SK-N-SH (cell line): ENCODE results near the gene PPP1R15A. TPM values are rescaled to one million over a fixed set of nuclear protein-coding genes. Genes with fewer than 3 reads are reported as not detected.

Experiments
- CTCF ChIA-PET: fragments of 300-600, 350-600 bp; formaldehyde crosslinking; extraction: SDS; loops from one replicate; lab custom pipeline; 2021; lab: Yijun Ruan, JAX
- POLR2A ChIA-PET: fragments of 350-600 bp; sonication (Branson Sonifier 250); formaldehyde crosslinking; extraction: SDS; loops from one replicate; lab custom pipeline; 2020; ENCODE audit warnings: antibody characterized with exemption, inconsistent platforms; lab: Yijun Ruan, JAX
- DNase-seq: peaks from one replicate; pipeline ENCODE4 v3.0.0; 2012
- H2AFZ ChIP-seq: fragments of 200-600 bp; sonication (generic); 2 replicates; pipeline ENCODE4 v1.8.1; 2016; ENCODE audit warnings: antibody characterized with exemption, mild to moderate bottlenecking, low read depth
- H3F3A ChIP-seq: fragments of 200-600 bp; sonication (generic); replicated peaks from 2 replicates; pipeline ENCODE3; 2016; ENCODE audit warnings: antibody characterized with exemption, mild to moderate bottlenecking; ENCODE audit not compliant: insufficient read depth
- H3K27ac ChIP-seq, 2 experiments: fragments of 200-500 bp in 1 of 2; fragments of 200-600 bp in 1 of 2; sonication (Bioruptor generic) in 1 of 2; sonication (generic), shearing (Covaris generic) in 1 of 2; 2 replicates each; pipeline versions ENCODE4 v1.5.1 to v1.6.1; 2014 to 2016; ENCODE audit warnings: low read depth in 2 of 2, inconsistent platforms in 1 of 2, low read length in 1 of 2, mild to moderate bottlenecking in 1 of 2, mixed read lengths in 1 of 2
- H3K27me3 ChIP-seq: fragments of 200-600 bp; sonication (generic), shearing (Covaris generic); 2 replicates; pipeline ENCODE4 v1.6.1; 2016; ENCODE audit warnings: mixed run types; ENCODE audit not compliant: insufficient read depth
- H3K36me3 ChIP-seq, 2 experiments: fragments of 200-500 bp in 1 of 2; fragments of 200-600 bp in 1 of 2; sonication (Bioruptor generic) in 1 of 2; sonication (generic) in 1 of 2; replicated peaks in 1 of 2; 2 replicates each; pipeline versions ENCODE3 to v1.5.1; 2014 to 2016; ENCODE audit warnings: low read length in 1 of 2, mild to moderate bottlenecking in 1 of 2; ENCODE audit not compliant: insufficient read depth in 2 of 2, control insufficient read depth in 1 of 2
- H3K4me1 ChIP-seq, 2 experiments: fragments of 200-500 bp in 1 of 2; fragments of 200-600 bp in 1 of 2; sonication (Bioruptor generic) in 1 of 2; sonication (generic), shearing (Covaris generic) in 1 of 2; 2 replicates each; pipeline versions ENCODE4 v1.5.1 to v1.6.1; 2014 to 2016; ENCODE audit warnings: low read depth in 1 of 2, low read length in 1 of 2, mixed run types in 1 of 2; ENCODE audit not compliant: insufficient read depth in 2 of 2, control insufficient read depth in 1 of 2
- H3K4me2 ChIP-seq: fragments of 200-600 bp; sonication (generic), shearing (Covaris generic); 2 replicates; pipeline ENCODE4 v1.6.1; 2017; ENCODE audit warnings: mixed run types
- H3K4me3 ChIP-seq, 2 experiments: fragments of 200-500 bp in 1 of 2; fragments of 200-600 bp in 1 of 2; sonication (Bioruptor generic) in 1 of 2; sonication (generic), shearing (Covaris generic) in 1 of 2; 2 replicates each; pipeline versions ENCODE4 v1.5.1 to v1.8.1; 2014 to 2016; ENCODE audit warnings: low read depth in 2 of 2, inconsistent platforms in 1 of 2, low read length in 1 of 2, mild to moderate bottlenecking in 1 of 2, mixed read lengths in 1 of 2, moderate library complexity in 1 of 2
- H3K79me2 ChIP-seq: fragments of 200-600 bp; sonication (generic); 2 replicates; pipeline ENCODE4 v1.8.1; 2017; ENCODE audit warnings: mild to moderate bottlenecking; ENCODE audit not compliant: insufficient read depth
- H3K9ac ChIP-seq: fragments of 200-600 bp; sonication (generic); 2 replicates; pipeline ENCODE4 v1.6.1; 2017; ENCODE audit warnings: mixed run types
- H3K9me2 ChIP-seq: fragments of 200-600 bp; sonication (generic); 2 replicates; pipeline ENCODE4 v1.6.1; 2017; ENCODE audit warnings: mixed run types
- H3K9me3 ChIP-seq: fragments of 200-600 bp; sonication (generic); 2 replicates; pipeline ENCODE4 v1.6.1; 2017; ENCODE audit warnings: mixed run types, mild to moderate bottlenecking, moderate library complexity
- H4K20me1 ChIP-seq: fragments of 200-600 bp; sonication (generic); 2 replicates; pipeline ENCODE4 v1.6.1; 2017; ENCODE audit warnings: mild to moderate bottlenecking, mixed run types; ENCODE audit not compliant: insufficient read depth
- ELF1 ChIP-seq: IDR thresholded peaks from 2 replicates; pipeline ENCODE4 v1.4.0; 2012
- FOXM1 ChIP-seq: IDR thresholded peaks from 2 replicates; pipeline ENCODE4 v1.4.0; 2012; ENCODE audit warnings: low read depth, mild to moderate bottlenecking
- GATA2 ChIP-seq: sonication (generic); formaldehyde crosslinking; IDR thresholded peaks from 2 replicates; pipeline ENCODE4 v1.5.0; 2020; ENCODE audit warnings: mild to moderate bottlenecking, missing genetic modification reagents
- NRF1 ChIP-seq: IDR thresholded peaks from 2 replicates; pipeline ENCODE4 v1.6.1; 2012; ENCODE audit warnings: low read depth, mild to moderate bottlenecking, low read length
- RAD21 ChIP-seq: IDR thresholded peaks from 2 replicates; pipeline ENCODE4 v1.6.1; 2012; ENCODE audit warnings: mild to moderate bottlenecking, low read length
- RCOR1 ChIP-seq: fragments of 150-350 bp; IDR thresholded peaks from 2 replicates; pipeline ENCODE4 v1.6.1; 2017; ENCODE audit warnings: antibody characterized with exemption, low read length
- REST ChIP-seq: IDR thresholded peaks from 2 replicates; pipeline ENCODE4 v1.6.1; 2012; ENCODE audit warnings: mild to moderate bottlenecking, low read depth, low read length, moderate library complexity
- SMC3 ChIP-seq: IDR thresholded peaks from 2 replicates; pipeline ENCODE4 v1.6.1; 2012; ENCODE audit warnings: low read depth, low read length, improper control_type of control experiment
- TCF12 ChIP-seq: IDR thresholded peaks from 2 replicates; pipeline ENCODE4 v1.4.0; 2012
- TEAD4 ChIP-seq: IDR thresholded peaks from 2 replicates; pipeline ENCODE4 v1.4.0; 2012; ENCODE audit warnings: mild to moderate bottlenecking, borderline replicate concordance; ENCODE audit not compliant: insufficient read depth
- YY1 ChIP-seq: IDR thresholded peaks from 2 replicates; pipeline ENCODE4 v1.4.0; 2012; ENCODE audit warnings: low read depth, mild to moderate bottlenecking
- WGBS: methylation state at CpG from one replicate; pipeline ENCODE4 v1.1.6; 2017; ENCODE audit warnings: low lambda C conversion rate; 5-methylcytosine and 5-hydroxymethylcytosine counted together
- polyA plus RNA-seq, 3 experiments: library from polyadenylated mRNA; depleted of rRNA; stranded (reverse); fragments of >200 nt; gene quantifications; 2 replicates each; pipeline ENCODE4 v1.2.3, GENCODE V29; 2012
- TF ChIP-seq, protein P1 (sequence below): IDR thresholded peaks from 2 replicates; pipeline ENCODE4; 2012
- TF ChIP-seq, protein P2 (sequence below): fragments of 200-600 bp; sonication (generic); IDR thresholded peaks from 2 replicates; pipeline ENCODE4 v1.6.1; 2017; ENCODE audit warnings: antibody characterized with exemption, mild to moderate bottlenecking, moderate library complexity

Gene PPP1R15A
- polyA plus RNA-seq, 1 of the 3 experiments (the other 2 are of a cell fraction) = 73.7 TPM

DNA sequence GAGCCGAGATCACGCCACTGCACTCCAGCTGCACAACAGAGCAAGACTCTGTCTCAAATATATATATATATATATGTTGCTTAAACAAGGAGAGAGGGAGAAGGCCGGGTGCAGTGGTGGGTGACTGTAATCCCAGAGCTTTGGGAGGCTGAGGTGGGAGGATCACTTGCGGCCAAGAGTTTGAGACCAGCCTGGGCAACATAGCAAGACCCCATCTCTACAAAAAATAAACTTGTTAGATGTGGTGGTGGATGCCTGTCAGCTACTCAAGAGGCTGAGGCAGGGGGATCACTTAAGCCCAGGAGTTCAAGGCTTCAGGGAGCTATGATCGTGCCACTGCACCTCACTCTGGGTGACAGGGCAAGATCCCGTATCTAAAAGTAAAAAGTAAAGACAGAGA lies 30.6 kb upstream of the PPP1R15A start:
- TF ChIP-seq RAD21 (no peak), TCF12 (no peak), YY1 (no peak), GATA2 (CRISPR knock-in tag) (no peak), ELF1 (no peak), FOXM1 (no peak), REST (no peak)
- TF ChIP-seq, protein P1, sequence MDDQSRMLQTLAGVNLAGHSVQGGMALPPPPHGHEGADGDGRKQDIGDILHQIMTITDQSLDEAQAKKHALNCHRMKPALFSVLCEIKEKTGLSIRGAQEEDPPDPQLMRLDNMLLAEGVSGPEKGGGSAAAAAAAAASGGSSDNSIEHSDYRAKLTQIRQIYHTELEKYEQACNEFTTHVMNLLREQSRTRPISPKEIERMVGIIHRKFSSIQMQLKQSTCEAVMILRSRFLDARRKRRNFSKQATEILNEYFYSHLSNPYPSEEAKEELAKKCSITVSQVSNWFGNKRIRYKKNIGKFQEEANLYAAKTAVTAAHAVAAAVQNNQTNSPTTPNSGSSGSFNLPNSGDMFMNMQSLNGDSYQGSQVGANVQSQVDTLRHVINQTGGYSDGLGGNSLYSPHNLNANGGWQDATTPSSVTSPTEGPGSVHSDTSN = no peak
- no peak overlapping the region for H3K4me3 ChIP-seq
- no peak overlapping the region for H2AFZ ChIP-seq
- no peaks in the 10 kb centered on the region for H3K79me2 ChIP-seq
- WGBS = 95% methylated on average over 6 of the region's 6 CpGs
- peaks cover 0 to 5% of the 10 kb centered on the region in 2 experiments for H3K36me3 ChIP-seq
- ChIA-PET POLR2A (interaction anchor here (1.2 kb wide), 1 partner anchor 53 kb away, joined by 4 read pairs; no protein-coding TSS in a partner anchor), CTCF (interaction anchor here (1.0 to 15.2 kb wide), 18 partner anchors 8 to 196 kb away, joined by 3 to 457 read pairs (median 6); partner anchors contain the start of genes BCAT2, CA11 and PLEKHA4)
- DNase-seq = no peak
- H3K4me2 ChIP-seq = no peak overlapping the region
- H3K9ac ChIP-seq = no peak overlapping the region
- H3K4me1 ChIP-seq = peaks cover 0 to 5% of the 10 kb centered on the region in 2 experiments; a peak in 1 of 4 replicates
- no peaks in the 10 kb centered on the region for H3K9me2 ChIP-seq
- peaks cover 14% of the 10 kb centered on the region for H3F3A ChIP-seq
- no peaks in the 10 kb centered on the region for H3K9me3 ChIP-seq
- H3K27ac ChIP-seq = no peak overlapping the region
- no peaks in the 10 kb centered on the region for H4K20me1 ChIP-seq
- H3K27me3 ChIP-seq = no peaks in the 10 kb centered on the region

DNA sequence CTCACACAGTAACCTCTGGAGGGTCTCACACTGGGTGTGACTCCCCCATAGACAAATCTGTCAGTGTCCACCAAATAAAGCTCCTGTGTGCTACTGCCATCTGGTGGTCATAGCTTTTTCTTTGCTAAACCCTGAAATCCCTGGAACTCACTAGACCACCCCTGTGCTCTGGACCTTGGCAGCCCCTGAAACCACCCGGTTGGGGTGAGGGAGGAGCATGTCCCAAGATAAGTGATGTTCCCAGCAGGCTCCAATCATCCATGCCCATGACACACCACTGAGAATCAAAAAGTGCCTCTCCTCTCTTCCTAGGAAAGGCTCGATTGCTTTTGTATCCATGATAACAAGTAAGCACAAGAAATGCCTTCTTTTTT lies 29.4 kb upstream of the PPP1R15A start:
- H3K9me2 ChIP-seq = no peaks in the 10 kb centered on the region
- H3K4me3 ChIP-seq = no peak overlapping the region
- TF ChIP-seq RAD21 = peak; percentile 75
- peak; percentile 77 for TF ChIP-seq SMC3
- TF ChIP-seq TEAD4 = no peak
- TF ChIP-seq REST = no peak
- no peak for TF ChIP-seq RCOR1
- TF ChIP-seq, protein P2, sequence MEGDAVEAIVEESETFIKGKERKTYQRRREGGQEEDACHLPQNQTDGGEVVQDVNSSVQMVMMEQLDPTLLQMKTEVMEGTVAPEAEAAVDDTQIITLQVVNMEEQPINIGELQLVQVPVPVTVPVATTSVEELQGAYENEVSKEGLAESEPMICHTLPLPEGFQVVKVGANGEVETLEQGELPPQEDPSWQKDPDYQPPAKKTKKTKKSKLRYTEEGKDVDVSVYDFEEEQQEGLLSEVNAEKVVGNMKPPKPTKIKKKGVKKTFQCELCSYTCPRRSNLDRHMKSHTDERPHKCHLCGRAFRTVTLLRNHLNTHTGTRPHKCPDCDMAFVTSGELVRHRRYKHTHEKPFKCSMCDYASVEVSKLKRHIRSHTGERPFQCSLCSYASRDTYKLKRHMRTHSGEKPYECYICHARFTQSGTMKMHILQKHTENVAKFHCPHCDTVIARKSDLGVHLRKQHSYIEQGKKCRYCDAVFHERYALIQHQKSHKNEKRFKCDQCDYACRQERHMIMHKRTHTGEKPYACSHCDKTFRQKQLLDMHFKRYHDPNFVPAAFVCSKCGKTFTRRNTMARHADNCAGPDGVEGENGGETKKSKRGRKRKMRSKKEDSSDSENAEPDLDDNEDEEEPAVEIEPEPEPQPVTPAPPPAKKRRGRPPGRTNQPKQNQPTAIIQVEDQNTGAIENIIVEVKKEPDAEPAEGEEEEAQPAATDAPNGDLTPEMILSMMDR = peak; percentile 86
- no peak for TF ChIP-seq NRF1
- H3K36me3 ChIP-seq = peaks cover 0 to 5% of the 10 kb centered on the region in 2 experiments
- ChIA-PET CTCF (interaction anchor here (0.6 to 15.2 kb wide), 42 partner anchors 9 to 510 kb away, joined by 3 to 457 read pairs (median 5); partner anchors contain the start of genes BCAT2, CA11, PLEKHA4 and RUVBL2), POLR2A (interaction anchor here (1.0 to 1.2 kb wide), 2 partner anchors 37 to 55 kb away, joined by 3 to 4 read pairs; no protein-coding TSS in a partner anchor)
- no peak overlapping the region for H3K27ac ChIP-seq
- peaks cover 8% of the 10 kb centered on the region for H3F3A ChIP-seq
- no peaks in the 10 kb centered on the region for H3K9me3 ChIP-seq
- no peaks in the 10 kb centered on the region for H4K20me1 ChIP-seq
- no peak overlapping the region for H2AFZ ChIP-seq
- H3K4me2 ChIP-seq = no peak overlapping the region
- DNase-seq = peak; percentile 80
- 48% methylated on average over 2 of the region's 2 CpGs for WGBS
- H3K79me2 ChIP-seq = no peaks in the 10 kb centered on the region
- H3K27me3 ChIP-seq = no peaks in the 10 kb centered on the region
- H3K4me1 ChIP-seq = peaks cover 0 to 2% of the 10 kb centered on the region in 2 experiments; a peak in 1 of 4 replicates
- H3K9ac ChIP-seq = no peak overlapping the region
